CD1c-positive myeloid dendritic cell (primary cell): ENCODE data around the gene TNRC18.
"Not testable (repeated sequence)": the region's sequence is repeated elsewhere in the genome, so short reads cannot be mapped to it uniquely, and the experiment has no call there.

Source experiments
- DNase-seq: peaks from one replicate; pipeline ENCODE4 v3.0.0-alpha.2; 2016; ENCODE audit errors: extremely low spot score

The TNRC18 gene

GRCh38 chr7:5423306-5423975, at the start of gene TNRC18:
TNRC18 (minus strand) TSS chr7:5423834; CDS start chr7:5421246, 2,588 bp downstream.
- DNase-seq = no peak

GRCh38 chr7:5472432-5473315, 49.0 kb upstream of the TNRC18 start:
- DNase-seq = no peak

- not testable (repeated sequence) for DNase-seq
These were observed 48.0 kb upstream of the TNRC18 start for GRCh38 chr7:5471623-5472022.

GRCh38 chr7:5470816-5471215, 47.2 kb upstream of the TNRC18 start:
- no peak for DNase-seq

- no peak for DNase-seq
These were observed 46.5 kb upstream of the TNRC18 start for GRCh38 chr7:5470167-5470532.

GRCh38 chr7:5469375-5470166, 45.9 kb upstream of the TNRC18 start:
- DNase-seq = no peak

GRCh38 chr7:5467645-5468044, 44.0 kb upstream of the TNRC18 start:
- DNase-seq = no peak

GRCh38 chr7:5466551-5466950, 42.9 kb upstream of the TNRC18 start:
- no peak for DNase-seq

- no peak for DNase-seq
These were observed 39.4 kb upstream of the TNRC18 start for GRCh38 chr7:5463031-5463430.

GRCh38 chr7:5462216-5462615, 38.6 kb upstream of the TNRC18 start:
- DNase-seq = no peak

- DNase-seq = no peak
These were observed 35.4 kb upstream of the TNRC18 start for GRCh38 chr7:5458921-5459480.

- DNase-seq = no peak
These were observed 33.7 kb upstream of the TNRC18 start for GRCh38 chr7:5457245-5457735.

GRCh38 chr7:5456409-5456808, 32.8 kb upstream of the TNRC18 start:
- no peak for DNase-seq

- DNase-seq = no peak
These were observed 32.1 kb upstream of the TNRC18 start for GRCh38 chr7:5455581-5456219.

GRCh38 chr7:5455175-5455574, 31.5 kb upstream of the TNRC18 start:
- DNase-seq = no peak

GRCh38 chr7:5454485-5454884, 30.9 kb upstream of the TNRC18 start:
- DNase-seq = no peak

- DNase-seq = no peak
These were observed 30.0 kb upstream of the TNRC18 start for GRCh38 chr7:5453566-5454075.

GRCh38 chr7:5452937-5453540, 29.4 kb upstream of the TNRC18 start:
- peak; percentile 19 for DNase-seq

GRCh38 chr7:5452470-5452899, 28.9 kb upstream of the TNRC18 start:
- DNase-seq = no peak

- DNase-seq = no peak
These were observed 27.8 kb upstream of the TNRC18 start for GRCh38 chr7:5451391-5451790.
